Measurements from ENCODE around the gene VWA7. TPM values are rescaled to one million over a fixed set of nuclear protein-coding genes. Genes with fewer than 3 reads are reported as not detected.

Gene VWA7
- polyA plus RNA-seq, 3 donors: 7.3 to 13.9 (median 8.5) TPM

GRCh38 chr6:31781244-31782125, 4.4 kb upstream of the VWA7 start:
- no peak for DNase-seq (ENCODE audit: extremely low read depth in 1 of 11, low read depth in 9 of 11, low spot score in 4 of 11)

DNA sequence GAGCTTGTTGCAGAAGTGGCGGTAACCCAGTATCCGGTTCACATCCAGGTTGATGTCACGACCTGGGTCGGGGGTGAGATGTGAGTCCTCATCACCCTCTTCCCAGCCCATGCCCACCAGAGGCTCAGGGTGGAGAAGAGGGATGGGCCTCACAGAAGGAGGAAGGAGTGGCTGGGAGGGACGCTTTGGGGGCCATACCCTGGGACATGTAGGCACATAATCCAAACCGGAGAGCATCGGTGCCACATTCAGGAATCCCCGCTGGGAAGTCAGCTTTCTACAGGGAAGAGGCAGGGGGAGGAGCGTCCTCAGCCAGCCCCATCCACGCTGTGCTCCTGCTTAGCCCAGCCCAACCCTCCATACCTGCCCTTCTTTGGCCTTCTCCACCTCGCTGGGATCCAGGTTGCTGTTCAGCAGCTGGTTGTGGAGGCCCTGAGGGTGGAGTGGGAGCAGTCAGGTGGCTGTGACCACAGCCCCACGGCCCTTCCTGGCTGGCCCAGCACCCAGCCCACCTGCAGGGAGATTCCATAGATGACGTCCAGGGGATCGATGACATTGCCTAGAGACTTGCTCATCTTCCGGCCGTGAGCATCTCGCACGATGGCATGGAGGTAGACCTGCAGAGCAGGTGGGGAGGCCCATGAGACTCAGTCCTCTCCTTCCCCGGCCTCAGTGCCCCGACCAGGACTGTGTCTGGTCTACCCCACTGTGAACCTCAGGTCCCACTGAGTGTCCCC, 3.5 kb upstream of the VWA7 start:
- no peak for DNase-seq (ENCODE audit: extremely low read depth in 1 of 11, low read depth in 9 of 11, low spot score in 4 of 11)

DNA sequence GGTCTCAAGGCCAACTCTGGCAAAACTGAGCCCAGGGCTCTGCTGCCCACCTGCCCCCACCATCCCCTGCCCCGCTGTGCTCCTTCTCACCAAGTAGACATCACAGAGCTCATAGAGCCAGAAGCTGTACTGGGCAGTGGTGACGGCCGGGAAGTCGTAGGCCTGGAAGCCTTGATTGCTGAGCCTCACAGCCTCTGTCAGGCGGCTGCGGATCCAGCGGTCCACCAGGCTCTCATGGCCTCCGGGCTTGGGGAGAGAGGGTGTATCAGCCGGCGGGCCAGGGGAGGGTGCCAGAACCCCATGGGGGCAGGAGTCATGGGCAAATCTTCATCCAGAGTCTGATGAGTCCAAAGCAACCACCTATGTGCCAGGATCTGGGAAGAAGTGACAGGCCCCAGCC, 2.8 kb upstream of the VWA7 start:
- DNase-seq (ENCODE audit: extremely low read depth in 1 of 11, low read depth in 9 of 11, low spot score in 4 of 11): no peak

- no peak for DNase-seq (ENCODE audit: extremely low read depth in 1 of 11, low read depth in 9 of 11, low spot score in 4 of 11)
Observed at GRCh38 chr6:31778999-31779885, 2.1 kb upstream of the VWA7 start.

GRCh38 chr6:31778193-31778592, 1.1 kb upstream of the VWA7 start:
- DNase-seq (ENCODE audit: extremely low read depth in 1 of 11, low read depth in 9 of 11, low spot score in 4 of 11): no peak

GRCh38 chr6:31777667-31778050, 531 bp upstream of the VWA7 start:
- no peak for DNase-seq (ENCODE audit: extremely low read depth in 1 of 11, low read depth in 9 of 11, low spot score in 4 of 11)

DNA sequence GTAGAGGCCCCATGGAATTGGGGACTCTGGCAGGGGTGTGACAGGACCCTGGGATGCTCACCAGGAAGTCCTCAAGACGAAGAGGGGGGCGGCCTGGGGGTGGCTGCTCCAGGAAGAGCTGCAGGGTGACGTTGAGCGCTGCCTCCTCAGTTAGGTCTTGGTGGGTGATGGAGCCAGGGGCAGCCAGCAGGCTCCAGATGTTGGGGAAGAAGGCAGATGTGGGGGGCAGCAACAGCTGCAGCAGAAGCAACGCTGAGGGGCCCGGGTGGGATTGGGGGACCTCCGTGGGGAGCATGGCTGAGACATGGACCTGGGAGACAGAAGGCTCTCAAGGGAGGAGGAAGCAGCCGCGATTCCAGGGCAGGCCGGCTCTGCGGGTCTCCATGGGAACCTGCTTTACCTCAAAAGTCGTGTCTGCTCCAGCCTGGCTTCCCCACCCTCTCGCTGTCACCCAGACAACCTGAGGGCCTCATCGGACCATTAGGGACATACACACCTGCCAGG, 591 bp downstream of the VWA7 start:
- DNase-seq (ENCODE audit: extremely low read depth in 1 of 11, low read depth in 9 of 11, low spot score in 4 of 11): no peak

- DNase-seq (ENCODE audit: extremely low read depth in 1 of 11, low read depth in 9 of 11, low spot score in 4 of 11): no peak
Observed at GRCh38 chr6:31775633-31776484, 1.3 kb downstream of the VWA7 start.

DNA sequence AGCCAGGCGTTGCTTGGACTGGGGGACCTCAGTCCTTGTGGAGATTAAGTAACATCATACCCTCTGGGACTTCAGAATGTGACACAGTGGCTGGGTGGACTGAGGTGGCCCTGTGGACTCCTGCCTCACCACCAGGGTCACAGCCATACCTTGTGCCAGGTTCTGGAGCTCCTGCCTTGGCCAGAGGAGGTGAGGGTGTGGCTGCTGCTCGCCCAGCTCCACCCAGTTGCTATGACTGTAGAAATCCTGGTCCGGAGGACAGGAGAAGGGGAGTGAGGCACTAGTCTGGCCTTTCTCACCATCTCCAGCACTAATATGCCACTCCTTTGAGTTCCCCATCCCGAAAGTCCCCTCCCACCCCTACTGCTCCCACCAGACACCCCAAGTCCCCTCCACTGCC, 1.9 kb downstream of the VWA7 start:
- DNase-seq (ENCODE audit: extremely low read depth in 1 of 11, low read depth in 9 of 11, low spot score in 4 of 11): no peak

- no peak for DNase-seq (ENCODE audit: extremely low read depth in 1 of 11, low read depth in 9 of 11, low spot score in 4 of 11)
Observed at GRCh38 chr6:31771992-31772358, 5.2 kb downstream of the VWA7 start.

DNA sequence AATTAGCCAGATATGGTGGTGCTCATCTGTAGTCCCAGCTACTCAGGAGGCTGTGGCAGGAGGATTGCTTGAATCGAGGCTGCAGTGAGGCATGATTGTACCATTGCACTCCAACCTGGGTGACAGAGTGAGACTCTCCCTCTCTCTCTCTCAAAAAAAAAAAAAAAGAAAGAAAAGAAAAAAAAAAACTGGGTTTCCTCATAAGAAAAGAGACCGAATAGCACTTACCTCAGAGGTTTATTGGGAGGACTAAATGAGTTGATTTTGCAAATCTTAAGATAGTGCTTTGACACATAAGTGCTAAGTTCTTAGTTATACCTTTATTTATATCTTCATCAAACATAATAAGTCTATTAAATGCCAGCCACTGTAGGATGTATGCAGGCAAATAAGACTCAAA, 6.3 kb downstream of the VWA7 start:
- no peak for DNase-seq (ENCODE audit: extremely low read depth in 1 of 11, low read depth in 9 of 11, low spot score in 4 of 11)

DNA sequence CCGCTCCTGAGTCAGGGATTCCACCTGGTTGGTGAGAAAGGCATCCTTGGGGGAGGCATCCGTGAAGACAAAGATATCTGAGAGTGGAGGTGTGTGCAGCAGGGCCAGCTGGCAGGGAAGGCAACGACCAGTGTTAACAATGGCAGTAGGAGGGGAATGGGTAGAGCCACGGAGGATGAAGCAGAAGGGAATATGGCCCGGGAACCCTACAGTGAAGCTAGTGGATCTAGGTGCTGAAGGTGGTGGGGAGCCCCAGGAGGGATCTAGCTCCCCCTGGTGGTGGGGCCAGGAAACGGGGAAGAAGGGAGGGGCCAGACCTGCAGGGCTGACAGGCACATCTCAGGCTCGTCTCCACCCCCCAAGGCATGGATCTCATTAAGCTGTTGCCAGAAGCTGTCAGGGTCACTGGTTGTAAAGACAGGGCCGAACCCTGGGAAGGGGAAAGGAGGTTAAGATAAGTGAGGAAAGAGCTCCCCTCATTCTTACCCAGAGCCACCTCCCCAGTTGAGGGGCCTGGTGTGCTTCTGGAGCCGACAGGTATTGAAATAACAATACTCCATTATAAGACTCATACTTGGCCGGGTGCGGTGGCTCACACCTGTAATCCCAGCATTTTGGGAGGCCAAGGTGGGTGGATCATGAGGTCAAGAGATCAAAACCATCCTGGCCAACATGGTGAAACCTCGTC, 7.3 kb downstream of the VWA7 start:
- DNase-seq (ENCODE audit: extremely low read depth in 1 of 11, low read depth in 9 of 11, low spot score in 4 of 11): no peak

DNA sequence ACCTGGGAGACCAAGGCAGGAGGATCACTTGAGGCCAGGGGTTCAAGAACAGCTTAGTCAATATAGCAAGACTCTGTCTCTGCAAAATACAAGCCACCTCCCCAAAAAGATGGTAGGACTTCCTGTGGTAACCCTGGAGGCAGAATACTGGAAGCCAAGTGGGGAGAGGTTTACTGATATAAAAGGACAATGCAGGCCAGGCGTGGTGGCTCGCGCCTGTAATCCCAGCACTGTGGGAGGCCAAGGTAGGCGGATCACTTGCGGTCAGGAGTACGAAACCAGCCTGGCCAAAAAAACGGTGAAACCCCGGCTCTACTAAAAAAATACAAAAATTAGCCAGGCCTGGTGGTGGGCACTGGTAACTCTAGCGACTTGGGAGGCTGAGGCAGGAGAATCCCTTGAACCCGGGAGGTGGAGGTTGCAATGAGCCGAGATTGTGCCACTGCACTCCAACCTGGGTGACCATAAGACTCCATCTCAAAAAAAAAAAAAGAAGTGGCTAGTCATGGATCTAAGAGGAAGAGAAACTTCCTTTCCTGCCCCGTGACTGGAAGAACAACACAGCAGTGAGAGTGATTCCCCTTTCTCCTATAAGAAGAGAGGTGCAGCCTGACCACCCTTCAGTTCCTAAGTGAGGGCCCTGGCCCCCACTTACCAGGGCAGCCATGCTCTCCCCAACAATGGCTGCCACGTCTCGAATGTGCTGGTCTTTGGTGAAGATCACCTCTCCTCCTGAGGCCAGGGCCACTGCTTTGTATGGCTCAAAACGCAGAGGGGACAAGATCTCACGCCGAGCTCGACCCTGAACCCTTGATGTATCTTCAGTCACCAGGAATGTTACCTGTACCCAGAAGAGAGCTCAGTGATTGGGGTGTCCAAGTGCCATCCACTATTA, 8.5 kb downstream of the VWA7 start:
- no peak for DNase-seq (ENCODE audit: extremely low read depth in 1 of 11, low read depth in 9 of 11, low spot score in 4 of 11)

DNA sequence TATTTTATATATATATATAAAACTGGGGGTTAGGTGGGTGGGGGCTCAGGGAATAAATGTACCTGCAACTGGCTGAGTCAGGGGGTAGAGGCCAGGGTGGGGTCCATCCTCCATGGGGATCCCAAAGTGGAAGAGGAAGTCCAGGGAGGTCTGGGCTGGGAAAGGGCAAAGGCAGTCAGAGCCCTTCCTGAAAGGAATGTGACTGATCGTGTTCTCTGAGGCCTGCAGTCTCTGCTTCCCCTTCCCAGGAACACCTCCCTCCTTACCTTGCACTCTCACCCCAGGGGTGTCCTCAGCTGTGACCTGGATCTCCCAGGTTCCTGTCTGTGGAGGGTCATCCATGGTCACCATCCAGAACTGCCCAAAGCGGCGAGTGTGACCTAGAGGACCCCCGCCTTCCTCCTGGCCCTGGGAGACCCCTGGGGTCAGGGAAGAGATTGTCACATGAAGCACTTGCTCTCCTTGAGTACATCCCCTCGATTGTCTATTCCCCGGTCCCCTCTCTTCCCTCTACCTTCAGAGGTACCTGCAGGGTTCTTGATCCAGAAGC, 10.0 kb downstream of the VWA7 start:
- no peak for DNase-seq (ENCODE audit: extremely low read depth in 1 of 11, low read depth in 9 of 11, low spot score in 4 of 11)

GRCh38 chr6:31765910-31766794, 11.0 kb downstream of the VWA7 start:
- peak in 5 of 11 donors; percentile 15 to 39 (median 29) for DNase-seq (ENCODE audit: extremely low read depth in 1 of 11, low read depth in 9 of 11, low spot score in 4 of 11)

- no peak for DNase-seq (ENCODE audit: extremely low read depth in 1 of 11, low read depth in 9 of 11, low spot score in 4 of 11)
Observed at GRCh38 chr6:31765559-31765909, 11.6 kb downstream of the VWA7 start.
